ENCODE measurements around the gene TIMM21. TPM values are rescaled to one million over a fixed set of nuclear protein-coding genes. Genes with fewer than 3 reads are reported as not detected.
A peak's percentile ranks its signal among the peaks of the same experiment; 100 is the strongest.

Gene TIMM21
- total and polyA plus RNA-seq, 9 of the 15 experiments (the other 6 are each of a cell fraction or from before 2014, with no cell fraction given), result 54.7 to 229 (median 83.3) TPM

- TF ChIP-seq USF1 (CRISPR knock-in tag; IDR thresholded peaks at IDR 0.05) (no peak), ZNF518B (CRISPR knock-in tag; IDR thresholded peaks at IDR 0.05) (no peak), TCF7L2 (IDR thresholded peaks at IDR 0.05; ENCODE audit: low read depth, low read length) (no peak), HMGN3 (IDR thresholded peaks at IDR 0.05; ENCODE audit: borderline replicate concordance, extremely low read depth, insufficient read length, low read depth, low read length) (peak; percentile 75), CEBPB (tag; IDR thresholded peaks at IDR 0.05) (no peak), BCOR (IDR thresholded peaks at IDR 0.05) (no peak), ZNF561 (CRISPR knock-in tag; conservative IDR thresholded peaks at IDR 0.05) (no peak), ZFP36 (IDR thresholded peaks at IDR 0.05; ENCODE audit: low read depth, low read length, partially characterized antibody) (no peak), MAX (CRISPR knock-in tag; IDR thresholded peaks at IDR 0.05) (no peak; the same call in 1 of the 2 replicates), ILF3 (IDR thresholded peaks at IDR 0.05; ENCODE audit: borderline replicate concordance) (no peak), ZNF407 (IDR thresholded peaks at IDR 0.05; ENCODE audit: low read depth) (no peak), NR2C2 (CRISPR knock-in tag; IDR thresholded peaks at IDR 0.05) (no peak), NR2C2 (tag; IDR thresholded peaks at IDR 0.05) (peak; percentile 84), ZNF785 (CRISPR knock-in tag; IDR thresholded peaks at IDR 0.05) (no peak)
Measured at GRCh38 chr18:74147779-74148542, at the start of gene TIMM21, which contains the start of gene FBXO15 (continued).

All from K562 (cell line).